Natural killer cell treated with Interleukin-12 subunit alpha and Interleukin-12 subunit beta and Interleukin-15 and Interleukin-18, amount 100 ng/mL, for 72 hours (primary cell): ENCODE data around the gene WHAMM. TPM values are rescaled to one million over a fixed set of nuclear protein-coding genes. Genes with fewer than 3 reads are reported as not detected.
"Not testable (repeated sequence)": the region's sequence is repeated elsewhere in the genome, so short reads cannot be mapped to it uniquely, and the experiment has no call there.

ENCODE experiments used
- ATAC-seq, 2 donors: fragments of 150-1000 bp; cut with Tn5 transposase in 1 of 2; sonication (Bioruptor Pico), chemical (Tn5 transposase) in 1 of 2; 2 replicates each; pipeline ENCODE4 v1.10.0; 2021
- DNase-seq: peaks from one replicate; pipeline ENCODE4 v3.0.0; 2022; ENCODE audit warnings: low spot score
- H3K27ac Mint-ChIP-seq, 2 donors: 1 replicate in 1 of 2; 2 replicates in 1 of 2; pipeline ENCODE4 v1.8.0; 2022; ENCODE audit warnings: mixed read lengths in 2 of 2, mild to moderate bottlenecking in 1 of 2, moderate library complexity in 1 of 2
- H3K27me3 Mint-ChIP-seq, 2 donors: 1 replicate in 1 of 2; 2 replicates in 1 of 2; pipeline ENCODE4 v1.8.0; 2022; ENCODE audit warnings: mixed read lengths in 2 of 2
- H3K36me3 Mint-ChIP-seq: one replicate; pipeline ENCODE4 v1.8.0; 2022; ENCODE audit warnings: mixed read lengths
- H3K4me1 Mint-ChIP-seq, 2 donors: 1 replicate in 1 of 2; 2 replicates in 1 of 2; pipeline ENCODE4 v1.8.0; 2022; ENCODE audit warnings: low read depth in 2 of 2, mixed read lengths in 2 of 2, mild to moderate bottlenecking in 1 of 2
- H3K4me3 Mint-ChIP-seq: one replicate; pipeline ENCODE4 v1.8.0; 2022; ENCODE audit warnings: mixed read lengths
- H3K9me3 Mint-ChIP-seq: 2 replicates; pipeline ENCODE4 v1.8.0; 2022; ENCODE audit warnings: mixed read lengths
- total RNA-seq, 2 donors: library from RNA; stranded (reverse); gene quantifications; one replicate each; pipeline ENCODE4 v1.2.3, GENCODE V29; 2022

The WHAMM gene
- total RNA-seq, 2 donors from 2014 or later: 12.7 to 13.7 TPM

DNA sequence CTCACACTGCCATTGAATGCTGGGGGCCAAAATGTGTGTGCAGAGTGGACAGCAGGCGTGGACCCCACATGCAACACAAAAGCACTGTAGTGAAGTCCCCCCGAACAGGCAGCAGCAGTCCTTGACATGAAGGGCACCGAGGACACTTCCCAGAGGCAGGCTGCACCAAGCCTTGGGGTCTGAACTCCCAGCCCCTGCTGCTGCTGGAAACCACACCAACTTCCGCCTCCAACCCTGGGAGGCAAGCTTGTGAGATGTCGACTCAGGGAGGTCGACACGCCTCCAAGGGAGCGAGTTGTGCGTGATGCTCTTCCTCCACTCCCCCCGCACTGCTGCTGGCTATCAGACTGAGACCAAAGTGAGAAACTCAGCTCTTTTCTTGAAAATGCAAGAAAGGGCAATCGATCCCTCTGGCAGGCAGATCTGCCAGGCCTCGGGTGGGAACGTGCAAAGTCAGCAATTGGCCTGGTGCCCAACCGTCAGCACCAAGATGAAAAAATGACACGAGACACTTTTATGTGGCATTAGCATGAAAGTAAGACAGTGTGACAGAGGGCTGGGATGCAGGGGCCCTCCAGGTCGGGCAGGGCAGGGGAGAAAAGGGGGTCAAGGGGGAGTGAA is 43.6 kb downstream of the WHAMM start:
- no peaks in the 10 kb centered on the region for H3K27me3 Mint-ChIP-seq
- H3K36me3 Mint-ChIP-seq: no peaks in the 10 kb centered on the region
- H3K4me3 Mint-ChIP-seq: no peak overlapping the region
- no peak overlapping the region for H3K27ac Mint-ChIP-seq
- ATAC-seq (no peak), DNase-seq (no peak)
- H3K9me3 Mint-ChIP-seq: no peaks in the 10 kb centered on the region
- peaks cover 9 to 10% of the 10 kb centered on the region in 2 donors for H3K4me1 Mint-ChIP-seq

GRCh38 chr15:82854554-82854953 is 45.1 kb downstream of the WHAMM start:
- H3K36me3 Mint-ChIP-seq: no peaks in the 10 kb centered on the region
- ATAC-seq: peak in 1 of 2 donors; percentile 51
- DNase-seq: no peak
- H3K27me3 Mint-ChIP-seq: no peaks in the 10 kb centered on the region
- no peaks in the 10 kb centered on the region for H3K9me3 Mint-ChIP-seq
- H3K4me1 Mint-ChIP-seq: peaks cover 5 to 6% of the 10 kb centered on the region in 2 donors
- no peak overlapping the region for H3K4me3 Mint-ChIP-seq
- H3K27ac Mint-ChIP-seq: no peak overlapping the region

DNA sequence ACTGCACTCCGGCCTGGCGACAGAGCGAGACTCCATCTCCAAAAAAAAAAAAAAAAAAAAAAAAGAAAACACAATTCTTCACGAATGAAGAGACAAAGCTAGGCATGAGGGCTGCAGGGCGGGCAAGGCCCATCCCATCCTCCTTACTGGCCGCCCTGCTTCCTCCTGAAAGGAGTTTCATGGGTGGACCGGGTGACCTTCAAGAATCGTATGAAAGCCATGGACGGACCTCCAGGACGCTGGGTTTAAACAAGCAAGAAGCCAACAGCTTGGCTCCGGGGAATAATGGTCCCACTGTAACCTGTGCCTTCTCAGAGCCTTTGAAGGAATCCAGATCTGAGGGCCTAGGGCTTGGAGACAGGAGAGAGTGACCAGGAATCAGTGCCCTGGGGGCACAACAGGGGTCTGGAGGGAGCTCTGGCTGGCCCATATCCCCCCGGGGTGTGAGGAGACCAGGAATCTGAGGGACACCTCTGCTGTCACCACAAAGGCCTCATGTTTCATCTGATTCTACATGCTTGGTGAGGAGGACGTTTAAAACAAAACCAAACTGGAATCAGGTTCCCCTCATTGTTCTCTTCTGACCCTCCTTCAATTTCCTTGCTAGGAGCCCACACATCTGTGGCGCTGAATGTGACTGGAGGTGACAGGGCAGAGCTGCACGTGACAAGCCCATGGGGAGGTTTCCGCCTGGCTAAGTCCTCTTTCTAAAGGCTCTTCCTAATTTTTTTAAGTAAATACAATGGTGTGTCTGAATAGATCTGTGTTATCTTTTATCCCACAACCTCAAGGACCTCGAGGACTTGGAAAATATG is 46.1 kb downstream of the WHAMM start:
- Mint-ChIP-seq H3K27ac (no peak overlapping the region), H3K27me3 (no peaks in the 10 kb centered on the region), H3K36me3 (no peaks in the 10 kb centered on the region), H3K4me1 (no peaks in the 10 kb centered on the region), H3K4me3 (no peak overlapping the region), H3K9me3 (no peaks in the 10 kb centered on the region)
- ATAC-seq: no peak
- no peak for DNase-seq

- H3K27ac Mint-ChIP-seq: no peak overlapping the region
- no peak for DNase-seq
Observed at GRCh38 chr15:82856397-82857170, 47.2 kb downstream of the WHAMM start.

GRCh38 chr15:82858932-82859331 is 49.5 kb downstream of the WHAMM start:
- H3K4me1 Mint-ChIP-seq: no peaks in the 10 kb centered on the region
- no peak overlapping the region for H3K27ac Mint-ChIP-seq
- no peak overlapping the region for H3K4me3 Mint-ChIP-seq
- no peaks in the 10 kb centered on the region for H3K36me3 Mint-ChIP-seq
- H3K9me3 Mint-ChIP-seq: no peaks in the 10 kb centered on the region
- ATAC-seq (no peak), DNase-seq (no peak)
- no peaks in the 10 kb centered on the region for H3K27me3 Mint-ChIP-seq

More at GRCh38 chr15:82856397-82857170, 47.2 kb downstream of the WHAMM start:
- H3K4me1 Mint-ChIP-seq: no peaks in the 10 kb centered on the region
- H3K27me3 Mint-ChIP-seq: no peaks in the 10 kb centered on the region
- no peaks in the 10 kb centered on the region for H3K36me3 Mint-ChIP-seq
- no peak overlapping the region for H3K4me3 Mint-ChIP-seq
- H3K9me3 Mint-ChIP-seq: no peaks in the 10 kb centered on the region
- ATAC-seq: no peak

GRCh38 chr15:82862886-82863285 is 53.5 kb downstream of the WHAMM start:
- ATAC-seq (no peak), DNase-seq (no peak)
- H3K27me3 Mint-ChIP-seq: no peaks in the 10 kb centered on the region
- H3K27ac Mint-ChIP-seq: no peak overlapping the region
- no peaks in the 10 kb centered on the region for H3K9me3 Mint-ChIP-seq
- H3K4me3 Mint-ChIP-seq: no peak overlapping the region
- H3K4me1 Mint-ChIP-seq: no peaks in the 10 kb centered on the region
- H3K36me3 Mint-ChIP-seq: no peaks in the 10 kb centered on the region

DNA sequence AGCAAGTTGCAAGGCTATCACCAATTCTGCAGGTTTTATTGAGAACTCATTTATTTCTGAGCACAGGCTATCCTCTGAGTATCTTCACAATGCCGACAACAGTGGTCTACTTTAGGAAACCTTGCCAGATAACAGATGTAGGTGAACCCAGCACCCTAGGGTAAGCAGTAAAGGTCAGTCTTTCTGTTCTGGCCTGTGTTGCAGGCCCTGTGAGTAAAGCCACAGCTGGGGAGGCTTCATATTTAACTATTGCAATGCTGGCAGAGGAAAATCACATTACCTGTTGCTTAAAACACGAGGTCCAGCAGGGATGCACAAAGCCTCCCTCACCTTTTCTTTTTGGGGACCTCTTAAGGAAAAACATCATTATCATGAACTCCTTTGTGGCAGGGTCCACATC is 55.5 kb downstream of the WHAMM start:
- ATAC-seq (no peak), DNase-seq (no peak)
- no peaks in the 10 kb centered on the region for H3K36me3 Mint-ChIP-seq
- no peaks in the 10 kb centered on the region for H3K27me3 Mint-ChIP-seq
- no peak overlapping the region for H3K4me3 Mint-ChIP-seq
- no peak overlapping the region for H3K27ac Mint-ChIP-seq
- no peaks in the 10 kb centered on the region for H3K9me3 Mint-ChIP-seq
- no peaks in the 10 kb centered on the region for H3K4me1 Mint-ChIP-seq

DNA sequence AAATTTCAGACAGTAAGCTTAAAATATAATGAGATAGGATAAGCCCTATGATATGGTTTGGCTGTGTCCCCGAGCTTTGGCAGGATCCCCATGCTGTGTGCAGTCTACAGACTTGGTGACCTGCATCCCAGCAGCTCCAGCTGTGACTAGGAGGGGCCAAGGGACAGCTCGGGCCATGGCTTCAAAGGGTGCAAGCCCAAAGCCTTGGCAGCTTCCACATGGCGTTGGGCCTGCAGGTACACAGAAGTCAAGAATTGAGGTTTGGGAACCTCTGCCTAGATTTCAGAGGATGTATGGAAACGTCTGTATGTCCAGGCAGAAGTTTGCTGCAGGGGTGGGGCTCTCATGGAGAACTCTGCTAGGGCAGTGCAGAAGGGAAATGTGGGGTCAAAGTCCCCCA is 56.2 kb downstream of the WHAMM start:
- not testable (repeated sequence) for H3K27ac Mint-ChIP-seq, H3K9me3 Mint-ChIP-seq, H3K36me3 Mint-ChIP-seq, DNase-seq, H3K27me3 Mint-ChIP-seq, ATAC-seq, H3K4me3 Mint-ChIP-seq, H3K4me1 Mint-ChIP-seq

GRCh38 chr15:82865981-82866380 is 56.6 kb downstream of the WHAMM start:
- not testable (repeated sequence) for ATAC-seq, H3K27ac Mint-ChIP-seq, H3K4me3 Mint-ChIP-seq

GRCh38 chr15:82870727-82871320 is 61.4 kb downstream of the WHAMM start:
- no peak for ATAC-seq
- H3K9me3 Mint-ChIP-seq: no peaks in the 10 kb centered on the region
- H3K4me3 Mint-ChIP-seq: no peak overlapping the region
- no peaks in the 10 kb centered on the region for H3K27me3 Mint-ChIP-seq
- DNase-seq: no peak
- no peaks in the 10 kb centered on the region for H3K4me1 Mint-ChIP-seq
- H3K27ac Mint-ChIP-seq: no peak overlapping the region
- no peaks in the 10 kb centered on the region for H3K36me3 Mint-ChIP-seq

More at GRCh38 chr15:82865981-82866380, 56.6 kb downstream of the WHAMM start:
- H3K36me3 Mint-ChIP-seq, H3K4me1 Mint-ChIP-seq, H3K27me3 Mint-ChIP-seq, H3K9me3 Mint-ChIP-seq, DNase-seq: not testable (repeated sequence)

- Mint-ChIP-seq H3K4me1 (no peaks in the 10 kb centered on the region), H3K9me3 (no peaks in the 10 kb centered on the region), H3K27ac (no peak overlapping the region), H3K36me3 (no peaks in the 10 kb centered on the region), H3K27me3 (no peaks in the 10 kb centered on the region), H3K4me3 (no peak overlapping the region)
- ATAC-seq: no peak
- DNase-seq: no peak
Observed at GRCh38 chr15:82871358-82871757, 61.9 kb downstream of the WHAMM start.

GRCh38 chr15:82871832-82872484 is 62.5 kb downstream of the WHAMM start:
- Mint-ChIP-seq H3K27me3 (no peaks in the 10 kb centered on the region), H3K36me3 (no peaks in the 10 kb centered on the region), H3K27ac (no peak overlapping the region), H3K4me3 (no peak overlapping the region), H3K9me3 (no peaks in the 10 kb centered on the region), H3K4me1 (no peaks in the 10 kb centered on the region)
- no peak for ATAC-seq
- no peak for DNase-seq

- H3K36me3 Mint-ChIP-seq: no peaks in the 10 kb centered on the region
- DNase-seq (no peak), ATAC-seq (no peak)
- no peak overlapping the region for H3K27ac Mint-ChIP-seq
- no peaks in the 10 kb centered on the region for H3K4me1 Mint-ChIP-seq
- no peak overlapping the region for H3K4me3 Mint-ChIP-seq
- no peaks in the 10 kb centered on the region for H3K27me3 Mint-ChIP-seq
- H3K9me3 Mint-ChIP-seq: no peaks in the 10 kb centered on the region
Observed at GRCh38 chr15:82873000-82873680, 63.7 kb downstream of the WHAMM start.
